Stimulated activated CD8-positive, alpha-beta memory T cell treated with anti-CD3 and anti-CD28 coated beads, Interleukin-4, amount 100 ng/mL, for 4 hours (primary cell): ENCODE measurements around the gene SLC4A3.

Experiments
- DNase-seq, 2 donors: peaks; one replicate each; pipeline ENCODE4 v3.0.0-alpha.2; 2020; ENCODE audit warnings: low read depth in 2 of 2, low spot score in 1 of 2

Gene SLC4A3

DNA sequence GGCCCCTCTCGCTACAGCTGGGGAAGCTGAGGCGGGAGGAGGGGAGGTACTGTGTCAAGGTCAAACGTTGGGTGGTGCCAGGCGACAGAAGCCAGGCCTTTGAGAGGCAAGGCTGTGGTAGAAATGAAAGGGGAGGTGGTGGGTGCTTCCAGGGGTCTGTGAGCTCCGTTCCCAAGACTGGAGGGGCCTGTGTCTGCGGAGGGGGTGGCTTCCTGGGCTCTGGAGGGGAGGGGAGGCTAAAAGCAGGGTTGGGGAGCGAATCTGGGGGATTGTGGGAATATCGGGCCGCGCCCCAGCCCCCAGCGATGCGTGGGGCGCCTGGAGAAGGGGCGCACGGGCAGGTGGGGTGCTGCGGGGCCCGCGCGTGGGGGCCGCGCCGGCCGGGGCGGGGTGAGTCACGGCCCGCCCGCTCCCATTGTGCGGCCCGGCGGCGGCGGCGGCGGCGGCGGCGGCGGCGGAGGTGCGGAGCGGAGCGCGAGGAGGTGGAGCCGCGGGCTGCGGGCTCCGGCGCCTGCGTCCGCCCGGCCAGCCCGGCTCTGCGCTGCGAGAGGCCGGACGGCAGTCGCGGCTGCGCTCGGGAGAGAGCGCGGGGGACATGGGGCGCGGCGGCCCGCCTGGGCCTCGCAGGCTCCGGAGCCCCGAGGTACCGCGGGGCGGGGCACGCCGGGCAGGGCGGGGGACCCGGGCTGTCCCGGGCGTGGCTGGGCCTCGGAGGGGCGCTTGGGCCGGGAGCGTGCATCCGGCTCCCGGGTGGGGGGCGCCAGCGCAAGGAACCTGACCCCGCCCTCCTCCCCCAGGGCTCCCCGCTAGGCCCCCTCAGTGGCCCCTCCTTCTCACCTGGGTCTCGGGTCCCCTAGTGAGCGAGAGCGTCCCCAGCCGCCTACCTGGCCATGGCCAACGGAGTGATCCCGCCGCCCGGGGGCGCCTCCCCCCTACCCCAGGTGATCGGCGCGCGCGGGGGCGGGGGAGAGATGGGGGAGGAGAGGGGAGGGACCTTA, at the start of gene SLC4A3:
Gene SLC4A3, plus strand, starts transcription at position 528 of the 998 bp plus-strand sequence. Its CDS starts 363 bp downstream, at position 891.
- DNase-seq, result no peak

DNA sequence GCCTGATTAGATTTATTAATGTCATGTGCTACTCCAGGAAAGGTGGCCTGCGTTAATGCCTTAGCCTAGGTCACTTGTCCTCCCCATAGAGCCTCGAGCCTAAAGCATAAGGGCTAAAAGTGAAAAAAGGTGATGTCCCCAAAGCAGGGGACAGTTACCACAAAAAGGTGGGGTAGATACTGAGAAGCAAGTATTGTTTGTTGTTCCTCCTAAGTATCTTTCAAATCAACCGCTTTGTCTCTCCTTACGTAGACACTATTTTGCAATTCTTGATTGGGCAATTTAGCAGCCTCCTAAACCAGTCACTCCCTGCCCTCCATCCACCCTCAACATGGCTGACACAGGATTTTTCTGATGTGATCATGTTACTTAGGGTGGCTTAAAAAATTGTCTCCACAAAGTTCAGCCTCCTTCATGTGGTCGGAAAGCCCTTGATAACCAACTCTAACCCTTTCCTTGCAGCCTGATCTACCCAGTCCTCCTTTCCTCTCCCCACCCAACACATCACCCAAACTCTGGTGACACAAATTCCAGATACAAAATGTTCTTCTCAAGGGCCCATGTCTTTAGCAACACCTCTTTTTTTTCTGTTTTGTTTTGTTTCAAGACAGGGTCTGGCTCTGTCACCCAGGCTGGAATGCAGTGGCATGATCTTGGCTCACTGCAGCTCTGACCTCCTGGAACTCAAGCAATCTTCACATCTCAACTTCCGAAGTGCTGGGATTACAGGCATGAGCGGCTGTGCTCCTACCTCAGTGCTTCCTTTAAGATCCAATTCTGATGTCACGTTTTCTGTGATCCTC, 48.4 kb upstream of the SLC4A3 start:
- no peak for DNase-seq

DNA sequence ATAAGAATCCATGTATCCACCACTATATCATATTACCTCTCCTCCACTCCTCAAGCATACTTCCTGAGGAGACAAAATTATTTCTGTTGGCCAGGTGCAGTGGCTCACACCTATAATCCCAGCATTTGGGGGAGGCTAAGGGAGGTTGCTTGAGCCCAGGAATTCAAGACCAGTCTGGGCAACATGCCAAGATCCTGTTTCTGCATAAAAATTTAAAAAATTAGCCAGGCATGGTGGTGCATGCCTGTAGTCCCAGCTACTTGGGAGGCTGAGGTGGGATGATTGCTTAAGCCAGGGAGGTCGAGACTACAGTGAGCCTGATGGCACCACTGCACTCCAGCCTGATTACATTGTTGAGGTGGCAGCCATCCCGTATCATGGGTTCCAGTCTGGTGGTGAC, 46.1 kb upstream of the SLC4A3 start:
- DNase-seq, result no peak

GRCh38 chr2:219591091-219591490, 36.3 kb upstream of the SLC4A3 start:
- no peak for DNase-seq

DNA sequence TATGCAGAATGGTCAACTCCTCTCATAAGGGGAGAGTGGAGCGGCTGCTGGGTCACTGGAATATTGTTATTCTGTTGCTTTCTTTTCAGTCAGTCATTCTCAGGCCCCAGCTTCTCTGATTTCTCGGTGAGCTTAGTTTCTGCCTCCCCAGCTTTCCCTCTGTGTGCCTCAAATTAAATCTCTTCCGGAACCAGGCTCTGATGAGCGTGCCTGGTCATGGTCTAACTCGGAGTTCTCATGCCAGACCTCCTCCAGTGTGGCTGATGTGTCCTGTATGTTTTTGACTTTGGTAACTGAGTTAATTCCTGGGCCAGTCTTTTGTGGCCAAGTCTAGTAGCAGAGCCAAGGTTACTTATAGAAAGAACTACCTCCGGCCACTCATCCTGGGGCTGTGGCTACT, 34.7 kb upstream of the SLC4A3 start:
- DNase-seq, result no peak

DNA sequence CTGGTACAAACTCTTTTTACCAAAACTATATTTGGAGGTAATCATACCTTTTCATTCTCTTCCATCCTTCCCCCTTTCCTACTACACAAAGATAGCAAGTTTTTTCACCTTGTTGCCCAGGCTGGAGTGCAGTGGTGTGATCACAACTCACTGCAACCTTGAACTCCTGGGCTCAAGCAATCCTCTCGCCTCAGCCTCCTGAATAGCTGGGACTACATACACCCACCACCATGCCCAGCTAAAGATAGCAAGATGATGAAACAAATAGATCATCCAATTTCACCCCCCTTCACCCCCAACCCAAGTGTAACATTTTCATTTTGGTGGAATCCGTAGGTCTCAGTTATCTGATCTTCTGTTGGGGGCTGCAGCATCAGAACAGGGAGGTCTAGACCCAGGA, 34.3 kb upstream of the SLC4A3 start:
- no peak for DNase-seq

DNA sequence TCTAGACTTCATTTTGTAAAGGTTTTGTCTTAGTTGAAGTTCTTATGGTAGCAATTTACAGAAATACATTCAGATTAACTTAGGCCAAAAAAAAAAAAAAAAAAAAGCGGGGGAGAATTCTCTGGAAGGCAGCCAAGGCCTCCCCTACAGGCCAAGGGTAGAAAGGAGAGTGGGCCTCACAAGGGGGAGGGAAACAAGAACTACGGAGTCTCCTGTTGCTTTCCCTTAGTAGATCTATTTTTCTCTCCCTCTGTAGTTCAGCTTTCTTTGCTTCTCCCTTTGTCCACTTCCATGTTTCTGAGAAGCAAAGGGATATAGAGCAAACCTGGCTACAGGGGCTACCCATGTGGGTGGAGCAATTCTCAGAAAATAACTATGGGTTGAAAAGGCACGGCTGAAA, 32.2 kb upstream of the SLC4A3 start:
- DNase-seq, result no peak

DNA sequence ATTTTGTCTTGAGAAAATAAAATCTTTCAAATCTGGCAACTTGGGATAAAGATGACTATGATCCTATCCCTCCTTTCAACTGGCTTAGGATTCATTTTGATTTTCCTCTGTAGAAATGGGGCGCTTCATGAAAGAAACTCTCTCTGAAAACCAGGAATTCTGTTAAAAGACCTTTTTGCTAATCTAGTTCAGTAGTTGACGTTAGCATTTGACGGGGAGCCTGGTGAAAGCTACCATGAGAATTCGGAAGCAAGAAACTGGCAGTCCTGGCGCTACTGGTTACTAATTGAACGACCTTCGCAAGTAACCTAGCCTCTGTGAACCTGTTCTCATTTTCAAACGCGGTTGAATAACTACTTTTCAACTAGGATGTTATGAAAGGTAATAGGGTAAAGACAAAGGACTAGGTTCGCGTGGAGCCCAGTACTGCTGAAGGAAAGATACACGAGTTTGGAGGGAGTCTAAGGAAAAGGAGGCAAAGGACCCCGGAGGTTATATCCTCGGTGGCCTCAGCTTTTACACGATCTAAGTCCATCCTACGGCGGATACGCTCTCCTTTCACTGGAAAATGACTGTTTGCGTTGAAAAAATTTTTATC, 30.4 kb upstream of the SLC4A3 start:
- no peak for DNase-seq

DNA sequence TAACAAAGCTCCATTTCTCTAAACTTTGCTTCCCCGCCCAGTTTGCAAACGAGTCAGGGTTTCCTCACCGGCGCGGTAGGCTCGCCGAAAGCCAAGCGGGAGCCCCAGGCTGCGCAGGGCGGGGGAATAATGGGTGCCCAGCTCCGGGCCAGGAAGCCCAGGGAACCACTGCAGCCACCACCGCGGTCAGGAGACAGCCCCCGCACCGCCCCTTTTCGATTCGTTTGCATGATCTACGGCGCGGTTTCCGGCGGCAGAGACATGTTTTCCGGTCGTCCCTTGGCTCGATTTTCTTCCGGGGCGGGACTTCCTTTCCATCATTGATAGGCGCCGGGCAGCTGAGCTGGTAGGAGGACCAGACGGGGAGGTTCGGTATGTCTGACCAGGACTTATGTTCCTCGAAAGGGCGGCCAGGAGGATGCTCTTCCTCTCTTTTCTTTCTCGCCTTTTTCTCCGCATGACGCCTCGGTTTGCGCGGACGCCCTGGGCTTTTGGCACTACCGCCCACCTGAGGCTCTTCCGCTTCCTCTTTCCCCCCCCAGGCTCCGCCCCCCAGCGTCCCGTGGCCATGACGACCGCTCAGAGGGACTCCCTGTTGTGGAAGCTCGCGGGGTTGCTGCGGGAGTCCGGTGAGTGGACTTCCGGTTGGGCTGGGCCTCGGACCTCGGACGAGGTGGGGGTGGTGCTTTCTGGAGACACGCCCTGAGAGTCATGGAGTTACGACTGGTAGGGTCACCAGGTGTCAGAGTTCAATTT, 29.7 kb upstream of the SLC4A3 start, which contains the start of gene STK11IP:
Gene STK11IP, plus strand, starts transcription at position 306 of the 756 bp plus-strand sequence. Its CDS starts 263 bp downstream, at position 569.
- DNase-seq, result peak; percentile 80 to 87

- DNase-seq, result no peak
Measured at GRCh38 chr2:219598308-219599078, 28.9 kb upstream of the SLC4A3 start.

GRCh38 chr2:219603771-219604170, 23.7 kb upstream of the SLC4A3 start:
- no peak for DNase-seq

GRCh38 chr2:219605607-219605954, 21.8 kb upstream of the SLC4A3 start:
- no peak for DNase-seq

DNA sequence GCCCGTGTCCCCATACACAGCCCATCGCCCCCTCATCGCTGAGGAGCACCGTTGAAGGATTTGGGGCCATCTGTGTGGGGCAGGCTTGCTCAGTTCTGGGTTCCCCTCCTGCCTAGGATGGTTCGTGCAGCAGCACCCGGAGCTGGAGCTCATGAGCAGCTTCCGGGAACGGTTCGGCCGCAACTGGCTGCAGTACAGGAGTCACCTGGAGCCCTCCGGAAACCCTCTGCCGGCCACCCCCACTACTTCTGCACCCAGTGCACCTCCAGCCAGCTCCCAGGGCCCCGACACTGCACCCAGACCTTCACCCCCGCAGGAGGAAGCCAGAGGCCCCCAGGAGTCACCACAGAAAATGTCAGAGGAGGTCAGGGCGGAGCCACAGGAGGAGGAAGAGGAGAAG, 19.5 kb upstream of the SLC4A3 start:
- no peak for DNase-seq

- DNase-seq, result no peak
Measured at GRCh38 chr2:219608399-219608964, 18.9 kb upstream of the SLC4A3 start.

DNA sequence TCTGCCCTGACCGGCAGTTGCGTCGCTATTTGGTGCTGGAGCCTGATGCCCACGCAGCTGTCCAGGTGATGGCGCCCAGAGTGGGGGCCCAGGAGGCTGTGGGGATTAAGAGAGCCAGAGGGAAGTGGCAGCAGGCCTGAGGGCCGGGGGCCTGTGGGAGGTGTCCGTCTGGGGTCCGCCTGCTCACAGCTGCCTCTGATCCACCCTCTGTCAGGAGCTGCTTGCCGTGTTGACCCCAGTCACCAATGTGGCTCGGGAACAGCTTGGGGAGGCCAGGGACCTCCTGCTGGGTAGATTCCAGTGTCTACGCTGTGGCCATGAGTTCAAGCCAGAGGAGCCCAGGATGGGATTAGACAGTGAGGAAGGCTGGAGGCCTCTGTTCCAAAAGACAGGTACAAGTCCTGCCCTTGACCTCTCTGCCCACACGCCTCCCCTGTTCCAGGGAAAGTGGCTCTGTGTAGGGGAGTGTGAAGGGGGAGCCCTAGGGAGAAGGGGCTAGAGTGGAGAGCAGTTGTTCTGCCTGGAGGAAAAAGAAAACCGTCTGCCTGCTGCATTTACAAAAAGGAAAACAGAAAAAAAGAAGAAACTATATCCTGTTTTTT, 18.2 kb upstream of the SLC4A3 start:
- DNase-seq, result no peak

- DNase-seq, result no peak
Measured at GRCh38 chr2:219611306-219611705, 16.1 kb upstream of the SLC4A3 start.

- no peak for DNase-seq
Measured at GRCh38 chr2:219611866-219612576, 15.4 kb upstream of the SLC4A3 start.

DNA sequence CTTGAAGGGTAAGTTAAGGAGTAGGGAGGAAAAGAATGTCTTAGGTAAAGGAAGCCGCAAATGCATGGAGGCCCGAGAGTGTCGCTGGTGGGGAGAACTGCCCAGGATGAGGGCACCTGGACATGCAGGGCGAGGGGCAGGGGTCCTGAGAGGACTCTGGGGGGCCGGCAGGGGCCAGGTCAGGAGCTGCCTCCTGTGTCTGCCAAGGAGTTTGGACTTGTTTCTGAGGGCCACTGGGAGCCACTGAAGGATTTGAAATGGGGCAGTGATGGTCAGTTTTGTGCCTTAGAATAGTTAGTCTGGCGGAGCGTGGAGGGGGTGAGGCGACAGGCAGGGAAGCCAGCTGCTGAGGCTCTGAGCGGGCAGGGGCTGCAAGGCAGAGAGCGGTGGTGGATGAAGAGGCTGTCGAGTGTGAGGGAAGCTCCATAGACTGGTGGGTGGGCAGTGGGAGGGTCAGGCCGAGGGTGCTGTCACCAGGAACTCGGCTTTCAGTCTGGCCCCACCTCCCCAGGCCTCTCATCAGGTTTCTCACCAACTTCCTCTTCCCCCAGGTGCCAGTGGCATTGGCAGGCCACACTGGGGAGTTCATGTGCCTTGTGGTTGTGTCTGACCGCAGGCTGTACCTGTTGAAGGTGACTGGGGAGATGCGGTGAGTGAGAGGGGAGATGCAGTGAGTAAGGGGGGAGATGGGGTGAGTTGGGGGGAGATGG, 14.7 kb upstream of the SLC4A3 start:
- DNase-seq, result no peak
